A549 (cell line): ENCODE measurements around the gene BTBD16. TPM values are rescaled to one million over a fixed set of nuclear protein-coding genes. Genes with fewer than 3 reads are reported as not detected.

Experiments used
- ATAC-seq, 2 experiments: fragments of 200-7000 bp in 1 of 2; fragments of >200 bp in 1 of 2; cut with Nextera tagmentation in 1 of 2; cut with Tn5 transposase in 1 of 2; 3 replicates each; pipeline versions ENCODE4 v1.8.0 to v1.9.1; 2018 to 2020; ENCODE audit warnings: mild to moderate bottlenecking in 1 of 2, moderate library complexity in 1 of 2
- CTCF ChIA-PET: fragments of 300-600 bp; sonication (Branson Sonifier 250); formaldehyde crosslinking; extraction: SDS; loops from one replicate; lab custom pipeline; 2021; ENCODE audit warnings: antibody characterized with exemption, inconsistent platforms; lab: Yijun Ruan, JAX
- POLR2A ChIA-PET: fragments of 350-600 bp; formaldehyde crosslinking; extraction: SDS; loops from one replicate; lab custom pipeline; 2021; ENCODE audit warnings: antibody characterized with exemption, inconsistent platforms; lab: Yijun Ruan, JAX
- DNase-seq, 2 experiments: peaks; one replicate each; pipeline versions ENCODE4 v3.0.0 to v3.0.0-alpha.2; 2011 to 2016; ENCODE audit warnings: low read depth in 1 of 2, low spot score in 1 of 2
- FAIRE-seq: peaks from 2 replicates; lab custom pipeline; 2011; peaks lifted over from hg19 to GRCh38; lab: Jason Lieb, UNC
- H3K27ac ChIP-seq, 2 experiments: fragments of >200 bp; sonication (Bioruptor Twin); formaldehyde crosslinking; 3 replicates each; pipeline ENCODE4 v1.5.1; 2016 to 2017
- H3K4me1 ChIP-seq: fragments of >200 bp; sonication (Bioruptor Twin); formaldehyde crosslinking; 3 replicates; pipeline ENCODE4 v1.6.1; 2016
- H3K4me2 ChIP-seq: fragments of >200 bp; sonication (Bioruptor Twin); formaldehyde crosslinking; 3 replicates; pipeline ENCODE4 v1.6.1; 2016
- H3K4me3 ChIP-seq: fragments of >200 bp; sonication (Bioruptor Twin); formaldehyde crosslinking; 3 replicates; pipeline ENCODE4 v1.5.1; 2016
- H3K9me3 ChIP-seq: fragments of >200 bp; sonication (Bioruptor Twin); formaldehyde crosslinking; 3 replicates; pipeline ENCODE4 v1.6.1; 2016
- BHLHE40 ChIP-seq: IDR thresholded peaks from 2 replicates; pipeline ENCODE4 v1.6.1; 2012; ENCODE audit warnings: low read depth, low read length, inconsistent platforms
- CBX2 ChIP-seq: fragments of 200-600 bp; sonication (generic); IDR thresholded peaks from 2 replicates; pipeline ENCODE4 v1.6.1; 2016; ENCODE audit warnings: low read depth, mild to moderate bottlenecking, borderline replicate concordance
- CBX8 ChIP-seq: fragments of 200-600 bp; sonication (generic); IDR thresholded peaks from 2 replicates; pipeline ENCODE4 v1.6.1; 2016
- EHF ChIP-seq: fragments of 250-450 bp; sonication (Bioruptor Pico); IDR thresholded peaks from 2 replicates; pipeline ENCODE4 v1.5.0; 2020; ENCODE audit warnings: mild to moderate bottlenecking
- ESRRA ChIP-seq: fragments of 150-350 bp; IDR thresholded peaks from 2 replicates; pipeline ENCODE4 v1.6.1; 2014; ENCODE audit warnings: mild to moderate bottlenecking, low read length, borderline replicate concordance
- HDAC2 ChIP-seq: fragments of 200-600 bp; sonication (generic); IDR thresholded peaks from 2 replicates; pipeline ENCODE4 v1.6.1; 2016
- JUN ChIP-seq, 2 experiments: fragments of >200 bp; sonication (Bioruptor Twin); formaldehyde crosslinking; IDR thresholded peaks; 2 replicates in 1 of 2; 3 replicates in 1 of 2; pipeline ENCODE4 v1.6.1; 2016 to 2017
- JUNB ChIP-seq: fragments of >200 bp; sonication (Bioruptor Twin); formaldehyde crosslinking; IDR thresholded peaks from 2 replicates; pipeline ENCODE4 v1.6.1; 2016
- KDM5A ChIP-seq: fragments of 200-600 bp; sonication (generic); IDR thresholded peaks from 2 replicates; pipeline ENCODE4 v1.6.1; 2016; ENCODE audit warnings: antibody characterized with exemption, mild to moderate bottlenecking
- MAFK ChIP-seq: fragments of 450-650 bp; IDR thresholded peaks from 2 replicates; pipeline ENCODE4 v1.6.1; 2014; ENCODE audit not compliant: partially characterized antibody
- MYC ChIP-seq: IDR thresholded peaks from 2 replicates; pipeline ENCODE4 v1.6.1; 2012; ENCODE audit warnings: mild to moderate bottlenecking, inconsistent platforms, low read length, improper control_type of control experiment, borderline replicate concordance
- PHF8 ChIP-seq: fragments of 200-600 bp; sonication (generic); IDR thresholded peaks from 2 replicates; pipeline ENCODE4 v1.6.1; 2016; ENCODE audit warnings: low read depth, mild to moderate bottlenecking, antibody characterized with exemption, moderate library complexity, borderline replicate concordance
- POLR2A ChIP-seq: IDR thresholded peaks from 2 replicates; pipeline ENCODE4 v1.6.1; 2012; ENCODE audit warnings: mild to moderate bottlenecking, low read length
- SREBF2 ChIP-seq: fragments of 450-650 bp; IDR thresholded peaks from 2 replicates; pipeline ENCODE4 v1.6.1; 2014; ENCODE audit warnings: mild to moderate bottlenecking, moderate library complexity
- TFCP2L1 ChIP-seq: fragments of 250-450 bp; sonication (Bioruptor Pico); IDR thresholded peaks from 2 replicates; pipeline ENCODE4 v1.5.0; 2021; ENCODE audit warnings: mild to moderate bottlenecking
- TP53 ChIP-seq: fragments of 250-450 bp; sonication (Bioruptor Pico); IDR thresholded peaks from 2 replicates; pipeline ENCODE4 v1.5.0; 2021; ENCODE audit warnings: mild to moderate bottlenecking, moderate library complexity
- ZC3H11A ChIP-seq: fragments of 450-650 bp; IDR thresholded peaks from 2 replicates; pipeline ENCODE4 v1.6.1; 2014; ENCODE audit warnings: antibody characterized with exemption, mild to moderate bottlenecking
- ZNF302 ChIP-seq: fragments of 250-450 bp; sonication (Bioruptor Pico); IDR thresholded peaks from 2 replicates; pipeline ENCODE4 v1.9.0; 2021; ENCODE audit warnings: inconsistent platforms, mild to moderate bottlenecking, moderate library complexity
- ZSCAN20 ChIP-seq: fragments of 250-450 bp; sonication (Bioruptor Pico); IDR thresholded peaks from 2 replicates; pipeline ENCODE4 v1.8.0; 2022; ENCODE audit warnings: mild to moderate bottlenecking, moderate library complexity
- WGBS: methylation state at CpG from one replicate; pipeline ENCODE4 v1.1.6; 2017; ENCODE audit errors: missing lambda C conversion rate; 5-methylcytosine and 5-hydroxymethylcytosine counted together
- polyA plus RNA-seq, 4 experiments: library from polyadenylated mRNA; depleted of rRNA in 3 of 4; stranded (reverse); fragments of >200 nt; fragmentation: RNase III in 1 of 4; extraction: RNeasy Plus Mini Kit Qiagen cat#74134 plus additional on column Dnase treatment in 1 of 4; gene quantifications; 2 replicates in 3 of 4; 3 replicates in 1 of 4; pipeline ENCODE4 v1.2.3, GENCODE V29; 2011 to 2017
- TF ChIP-seq, protein P1 (sequence below): fragments of >200 bp; sonication (Bioruptor Twin); formaldehyde crosslinking; IDR thresholded peaks from 3 replicates; pipeline ENCODE4 v1.6.1; 2016
- TF ChIP-seq, protein P2 (sequence below): fragments of >200 bp; sonication (Bioruptor Twin); formaldehyde crosslinking; IDR thresholded peaks from 2 replicates; pipeline ENCODE4 v1.6.1; 2016
- TF ChIP-seq, protein P3 (sequence below): fragments of 250-450 bp; sonication (Bioruptor Pico); IDR thresholded peaks from 2 replicates; pipeline ENCODE4 v1.5.0; 2021; ENCODE audit warnings: mild to moderate bottlenecking, moderate library complexity, borderline replicate concordance
- TF ChIP-seq, protein P4 (sequence below): fragments of 200-600 bp; sonication (generic); IDR thresholded peaks from 2 replicates; pipeline ENCODE4 v1.6.1; 2016; ENCODE audit warnings: antibody characterized with exemption, mild to moderate bottlenecking, moderate library complexity

BTBD16 gene
- polyA plus RNA-seq, 2 of the 4 experiments (the other 2 are of a cell fraction): 0.32 to 2.1 TPM

DNA sequence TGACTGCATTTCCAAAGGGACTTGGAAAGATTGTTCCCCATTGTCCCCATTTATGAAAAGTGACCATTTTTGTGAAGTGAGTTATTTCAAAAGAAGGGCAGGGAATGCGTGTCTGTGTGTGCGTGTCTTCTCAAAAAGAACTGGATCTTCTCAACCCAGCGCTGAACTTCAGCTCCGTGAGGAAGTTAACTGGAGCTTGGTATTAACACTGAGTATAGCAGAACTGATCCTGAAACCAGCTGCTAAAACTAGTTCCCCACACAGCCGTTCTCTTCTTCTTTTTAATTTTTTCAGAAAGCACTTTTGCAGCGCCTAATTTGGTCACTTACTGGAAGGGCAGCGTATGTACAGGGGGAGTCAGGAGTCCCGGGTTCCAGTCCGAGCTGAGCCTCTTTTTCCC is 57.6 kb downstream of the BTBD16 start (continued):
- TF ChIP-seq TP53 (no peak), MAFK (no peak), BHLHE40 (no peak)
- TF ChIP-seq, protein P1, sequence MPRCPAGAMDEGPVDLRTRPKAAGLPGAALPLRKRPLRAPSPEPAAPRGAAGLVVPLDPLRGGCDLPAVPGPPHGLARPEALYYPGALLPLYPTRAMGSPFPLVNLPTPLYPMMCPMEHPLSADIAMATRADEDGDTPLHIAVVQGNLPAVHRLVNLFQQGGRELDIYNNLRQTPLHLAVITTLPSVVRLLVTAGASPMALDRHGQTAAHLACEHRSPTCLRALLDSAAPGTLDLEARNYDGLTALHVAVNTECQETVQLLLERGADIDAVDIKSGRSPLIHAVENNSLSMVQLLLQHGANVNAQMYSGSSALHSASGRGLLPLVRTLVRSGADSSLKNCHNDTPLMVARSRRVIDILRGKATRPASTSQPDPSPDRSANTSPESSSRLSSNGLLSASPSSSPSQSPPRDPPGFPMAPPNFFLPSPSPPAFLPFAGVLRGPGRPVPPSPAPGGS: no peak

DNA sequence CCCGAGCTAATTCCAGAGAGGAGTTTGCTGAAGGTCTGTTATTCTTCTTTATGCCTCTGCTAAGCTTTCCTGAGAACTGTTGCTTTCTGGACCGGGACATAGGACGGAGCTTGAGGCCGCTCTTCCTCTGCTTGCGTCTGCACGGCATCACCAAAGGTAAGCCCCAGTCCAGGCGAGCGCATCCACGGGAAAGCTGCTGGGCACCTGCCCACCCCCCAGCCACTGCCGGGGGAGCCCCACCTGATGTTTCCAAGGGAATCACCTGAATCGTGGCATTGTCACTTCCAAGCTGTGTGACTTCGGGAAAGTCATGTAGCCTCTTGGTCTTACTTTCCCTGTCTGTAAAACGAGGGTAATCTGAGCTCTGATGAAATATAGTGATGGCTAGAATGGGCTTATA is 58.3 kb downstream of the BTBD16 start:
- peaks cover 30% of the 10 kb centered on the region for H3K4me1 ChIP-seq
- POLR2A ChIA-PET: no interaction called here
- H3K4me3 ChIP-seq: no peak overlapping the region
- WGBS: 78% methylated on average over 10 of the region's 13 CpGs
- TF ChIP-seq KDM5A (no peak), ZSCAN20 (no peak), ESRRA (no peak), SREBF2 (no peak), POLR2A (no peak), CBX2 (no peak)
- TF ChIP-seq, protein P1: no peak
- TF ChIP-seq, protein P2, sequence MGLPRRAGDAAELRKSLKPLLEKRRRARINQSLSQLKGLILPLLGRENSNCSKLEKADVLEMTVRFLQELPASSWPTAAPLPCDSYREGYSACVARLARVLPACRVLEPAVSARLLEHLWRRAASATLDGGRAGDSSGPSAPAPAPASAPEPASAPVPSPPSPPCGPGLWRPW: no peak
- TF ChIP-seq, all 56 proteins: peak for 0
- peak overlapping the region in 1 of 2 experiments; percentile 14; a peak in 1 of 6 replicates for H3K27ac ChIP-seq
- CTCF ChIA-PET: interaction anchor here (0.9 to 3.4 kb wide), 8 partner anchors 12 to 106 kb away, joined by 3 to 13 read pairs (median 4); no protein-coding TSS in a partner anchor
- no peak for DNase-seq
- no peak for FAIRE-seq
- H3K9me3 ChIP-seq: no peaks in the 10 kb centered on the region
- ATAC-seq: no peak
- H3K4me2 ChIP-seq: no peak overlapping the region

DNA sequence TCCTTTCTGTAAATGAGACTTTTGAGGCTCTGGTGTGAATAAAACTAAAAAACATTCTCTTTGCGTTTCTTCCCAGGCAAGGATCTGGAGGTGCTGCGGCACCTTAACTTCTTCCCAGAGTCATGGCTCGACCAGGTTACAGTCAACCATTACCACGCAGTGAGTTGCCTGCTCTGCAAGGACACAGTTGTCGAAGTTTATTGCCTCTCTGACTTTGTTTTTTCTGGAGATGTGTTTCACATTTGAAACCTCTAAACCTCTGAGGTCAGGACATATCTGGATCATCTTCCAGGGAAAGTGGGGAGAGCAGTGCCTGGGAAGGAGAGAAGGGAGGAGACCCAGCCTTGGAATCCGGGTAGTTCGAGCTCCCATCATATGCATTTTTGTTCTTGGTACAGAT is 60.0 kb downstream of the BTBD16 start:
- TF ChIP-seq TFCP2L1 (CRISPR knock-in tag): no peak
- no peak for TF ChIP-seq ZNF302
- 0 out of 5 replicates have a peak, but pooled peaks of 1 of the 2 experiments have one; percentile 25 for TF ChIP-seq JUN (IDR thresholded peaks at IDR 0.05)

DNA sequence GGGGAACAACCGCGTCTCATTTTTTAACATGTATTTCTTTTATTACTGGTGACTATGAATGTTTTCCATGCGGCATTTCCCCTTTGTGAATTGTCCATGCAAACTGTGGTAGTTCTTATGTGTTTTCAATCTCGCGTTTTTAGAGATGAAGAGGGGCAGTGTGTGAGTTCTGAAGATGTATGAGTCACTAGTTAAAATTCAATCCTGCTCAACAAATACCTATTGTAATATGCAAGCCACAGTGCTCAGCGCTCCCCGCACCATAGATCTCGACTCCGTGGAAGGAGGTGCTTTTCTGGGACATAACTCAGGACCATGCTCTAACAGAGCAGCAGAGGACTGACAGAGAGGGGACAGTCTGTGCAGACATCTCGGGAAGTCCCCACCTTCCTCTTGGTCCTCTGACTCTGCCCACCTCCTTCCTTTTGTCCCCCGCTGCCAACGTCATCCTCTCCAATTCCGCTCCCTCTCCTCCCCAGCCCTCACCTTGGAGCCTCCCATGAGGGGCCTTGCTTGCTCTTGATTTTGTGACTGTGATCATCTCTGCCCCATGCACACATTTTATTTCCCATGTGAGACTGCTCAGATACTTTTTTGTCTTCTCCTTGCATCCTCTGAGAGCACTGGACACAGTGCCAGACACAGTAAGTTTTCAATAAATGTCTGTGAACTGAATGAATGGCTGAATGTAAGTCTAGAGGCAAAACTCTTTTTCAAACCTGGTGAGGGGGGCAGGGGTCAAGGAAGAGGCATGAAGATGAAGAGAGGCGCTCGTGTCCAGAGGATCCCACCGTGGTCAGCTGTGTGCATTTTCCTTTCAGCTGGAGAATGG is 60.7 kb downstream of the BTBD16 start:
- 30% methylated on average over 16 of the region's 16 CpGs for WGBS
- H3K4me1 ChIP-seq: peaks cover 26% of the 10 kb centered on the region
- TF ChIP-seq ZSCAN20: no peak
- TF ChIP-seq PHF8: no peak
- TF ChIP-seq ZC3H11A: no peak
- no peak for TF ChIP-seq CBX8
- TF ChIP-seq EHF (CRISPR knock-in tag): no peak
- TF ChIP-seq, protein P3, sequence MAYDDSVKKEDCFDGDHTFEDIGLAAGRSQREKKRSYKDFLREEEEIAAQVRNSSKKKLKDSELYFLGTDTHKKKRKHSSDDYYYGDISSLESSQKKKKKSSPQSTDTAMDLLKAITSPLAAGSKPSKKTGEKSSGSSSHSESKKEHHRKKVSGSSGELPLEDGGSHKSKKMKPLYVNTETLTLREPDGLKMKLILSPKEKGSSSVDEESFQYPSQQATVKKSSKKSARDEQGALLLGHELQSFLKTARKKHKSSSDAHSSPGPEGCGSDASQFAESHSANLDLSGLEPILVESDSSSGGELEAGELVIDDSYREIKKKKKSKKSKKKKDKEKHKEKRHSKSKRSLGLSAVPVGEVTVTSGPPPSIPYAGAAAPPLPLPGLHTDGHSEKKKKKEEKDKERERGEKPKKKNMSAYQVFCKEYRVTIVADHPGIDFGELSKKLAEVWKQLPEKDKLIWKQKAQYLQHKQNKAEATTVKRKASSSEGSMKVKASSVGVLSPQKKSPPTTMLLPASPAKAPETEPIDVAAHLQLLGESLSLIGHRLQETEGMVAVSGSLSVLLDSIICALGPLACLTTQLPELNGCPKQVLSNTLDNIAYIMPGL: no peak
- no peak for TF ChIP-seq MYC
- no peak for TF ChIP-seq JUNB
- peak; percentile 31; the same call in 1 of the 2 replicates for TF ChIP-seq POLR2A
- TF ChIP-seq, protein P4, sequence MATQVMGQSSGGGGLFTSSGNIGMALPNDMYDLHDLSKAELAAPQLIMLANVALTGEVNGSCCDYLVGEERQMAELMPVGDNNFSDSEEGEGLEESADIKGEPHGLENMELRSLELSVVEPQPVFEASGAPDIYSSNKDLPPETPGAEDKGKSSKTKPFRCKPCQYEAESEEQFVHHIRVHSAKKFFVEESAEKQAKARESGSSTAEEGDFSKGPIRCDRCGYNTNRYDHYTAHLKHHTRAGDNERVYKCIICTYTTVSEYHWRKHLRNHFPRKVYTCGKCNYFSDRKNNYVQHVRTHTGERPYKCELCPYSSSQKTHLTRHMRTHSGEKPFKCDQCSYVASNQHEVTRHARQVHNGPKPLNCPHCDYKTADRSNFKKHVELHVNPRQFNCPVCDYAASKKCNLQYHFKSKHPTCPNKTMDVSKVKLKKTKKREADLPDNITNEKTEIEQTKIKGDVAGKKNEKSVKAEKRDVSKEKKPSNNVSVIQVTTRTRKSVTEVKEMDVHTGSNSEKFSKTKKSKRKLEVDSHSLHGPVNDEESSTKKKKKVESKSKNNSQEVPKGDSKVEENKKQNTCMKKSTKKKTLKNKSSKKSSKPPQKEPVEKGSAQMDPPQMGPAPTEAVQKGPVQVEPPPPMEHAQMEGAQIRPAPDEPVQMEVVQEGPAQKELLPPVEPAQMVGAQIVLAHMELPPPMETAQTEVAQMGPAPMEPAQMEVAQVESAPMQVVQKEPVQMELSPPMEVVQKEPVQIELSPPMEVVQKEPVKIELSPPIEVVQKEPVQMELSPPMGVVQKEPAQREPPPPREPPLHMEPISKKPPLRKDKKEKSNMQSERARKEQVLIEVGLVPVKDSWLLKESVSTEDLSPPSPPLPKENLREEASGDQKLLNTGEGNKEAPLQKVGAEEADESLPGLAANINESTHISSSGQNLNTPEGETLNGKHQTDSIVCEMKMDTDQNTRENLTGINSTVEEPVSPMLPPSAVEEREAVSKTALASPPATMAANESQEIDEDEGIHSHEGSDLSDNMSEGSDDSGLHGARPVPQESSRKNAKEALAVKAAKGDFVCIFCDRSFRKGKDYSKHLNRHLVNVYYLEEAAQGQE: peak; percentile 89
- no peak for TF ChIP-seq HDAC2

More for the DNA sequence above, 60.0 kb downstream of the BTBD16 start:
- ChIA-PET CTCF (interaction anchor here (1.0 to 3.4 kb wide), 4 partner anchors 10 to 33 kb away, joined by 3 to 13 read pairs (median 7); no protein-coding TSS in a partner anchor), POLR2A (no interaction called here)
- Histone ChIP-seq H3K9me3 (no peaks in the 10 kb centered on the region), H3K27ac (peak overlapping the region; percentile 69 to 85), H3K4me1 (peaks cover 24% of the 10 kb centered on the region), H3K4me3 (no peak overlapping the region), H3K4me2 (peak overlapping the region; percentile 80)
- WGBS: 70% methylated on average over 7 of the region's 7 CpGs
- FAIRE-seq (no peak), ATAC-seq (0 out of 6 replicates have a peak, but pooled peaks of 1 of the 2 experiments have one; percentile 14), DNase-seq (no peak)

More for the DNA sequence above, 60.7 kb downstream of the BTBD16 start:
- H3K4me3 ChIP-seq: no peak overlapping the region
- DNase-seq (peak; percentile 52 to 68), FAIRE-seq (peak; percentile 84), ATAC-seq (peak; percentile 88 to 91)
- no peaks in the 10 kb centered on the region for H3K9me3 ChIP-seq
- ChIA-PET CTCF (interaction anchor here (1.0 to 3.4 kb wide), 2 partner anchors 9 to 21 kb away, joined by 4 to 13 read pairs; no protein-coding TSS in a partner anchor), POLR2A (no interaction called here)
- peak overlapping the region; percentile 80 for H3K4me2 ChIP-seq
- peak overlapping the region; percentile 69 to 85 for H3K27ac ChIP-seq
